Stomach (tissue), 9 donors: ENCODE measurements around the gene ARID1B. TPM values are rescaled to one million over a fixed set of nuclear protein-coding genes. Genes with fewer than 3 reads are reported as not detected.
A peak's percentile ranks its signal among the peaks of the same experiment; 100 is the strongest.

Source experiments
- DNase-seq, 2 donors: peaks; one replicate each; pipeline versions ENCODE4 v3.0.0 to v3.0.0-alpha.2; 2013 to 2019
- H3K27ac ChIP-seq, 5 donors: fragments of 200-600 bp in 4 of 5; sonication (generic) in 4 of 5; one replicate each; pipeline ENCODE4 v1.5.1; 2013 to 2019; ENCODE audit warnings: mild to moderate bottlenecking in 1 of 5, moderate library complexity in 1 of 5
- H3K27me3 ChIP-seq, 3 donors: fragments of 200-600 bp; sonication (generic); one replicate each; pipeline ENCODE4 v1.5.1; 2017 to 2019; ENCODE audit warnings: mixed run types in 1 of 3
- H3K36me3 ChIP-seq, 4 donors: fragments of 200-600 bp; sonication (generic); 1 replicate in 3 of 4; 2 replicates in 1 of 4; pipeline ENCODE4 v1.5.1; 2016 to 2019
- H3K4me1 ChIP-seq, 4 donors: fragments of 200-600 bp; sonication (generic); one replicate each; pipeline ENCODE4 v1.5.1; 2016 to 2019
- H3K4me3 ChIP-seq, 4 donors: fragments of 200-600 bp; sonication (generic) in 3 of 4; one replicate each; pipeline ENCODE4 v1.5.1; 2016 to 2019; ENCODE audit warnings: mild to moderate bottlenecking in 1 of 4
- H3K9me3 ChIP-seq, 4 donors: fragments of 200-600 bp; sonication (generic); one replicate each; pipeline ENCODE4 v1.5.1; 2016 to 2019
- CTCF ChIP-seq, 7 experiments: fragments of 450-650 bp in 4 of 7; fragments of 200-600 bp in 3 of 7; sonication (generic) in 3 of 7; IDR thresholded peaks; one replicate each; pipeline ENCODE4 v1.5.1; 2016 to 2019; ENCODE audit warnings: antibody characterized with exemption in 7 of 7, control low read depth in 2 of 7, mild to moderate bottlenecking in 1 of 7
- EP300 ChIP-seq: sonication (generic); formaldehyde crosslinking; IDR thresholded peaks from one replicate; pipeline ENCODE4 v1.6.1; 2017; ENCODE audit warnings: antibody characterized with exemption
- POLR2A ChIP-seq, 4 donors: fragments of 450-650 bp; IDR thresholded peaks; one replicate each; pipeline ENCODE4 v1.6.1; 2016; ENCODE audit warnings: antibody characterized with exemption in 4 of 4, control low read depth in 2 of 4, mild to moderate bottlenecking in 1 of 4, moderate library complexity in 1 of 4
- POLR2AphosphoS5 ChIP-seq, 3 donors: sonication (generic); formaldehyde crosslinking; IDR thresholded peaks; one replicate each; pipeline ENCODE4 v1.6.1; 2016; ENCODE audit warnings: antibody characterized with exemption in 3 of 3
- WGBS, 5 donors: extraction: QIAGEN DNeasy Blood & Tissue Kit in 3 of 5; methylation state at CpG; one replicate each; pipeline versions ENCODE4 v1.1.5 to v1.1.7; 2013 to 2018; 5-methylcytosine and 5-hydroxymethylcytosine counted together
- intact Hi-C: fragments of 100-400 bp; cut with DNase I; formaldehyde crosslinking; loops from one replicate; pipeline ENCODE4 v1.15.1; 2023; ENCODE audit warnings: low total_unique reads
- polyA plus RNA-seq, 3 donors: library from polyadenylated mRNA; stranded (reverse); fragments of 200-250 nt; gene quantifications; one replicate each; pipeline ENCODE4 v1.2.3, GENCODE V29; 2013
- total RNA-seq, 5 donors: library from RNA; depleted of rRNA; stranded (reverse); fragments of >200 nt; gene quantifications; one replicate each; pipeline versions ENCODE4 v1.1.0 to v1.2.3, GENCODE V29; 2014 to 2016
- donor health status: healthy with polysubstance abuse.
- donor health status: Bipolar disorder and iron deficiency.
- donor health status: healthy.

The ARID1B gene
- total and polyA plus RNA-seq, 8 donors: 8.8 to 183 (median 48.3) TPM

DNA sequence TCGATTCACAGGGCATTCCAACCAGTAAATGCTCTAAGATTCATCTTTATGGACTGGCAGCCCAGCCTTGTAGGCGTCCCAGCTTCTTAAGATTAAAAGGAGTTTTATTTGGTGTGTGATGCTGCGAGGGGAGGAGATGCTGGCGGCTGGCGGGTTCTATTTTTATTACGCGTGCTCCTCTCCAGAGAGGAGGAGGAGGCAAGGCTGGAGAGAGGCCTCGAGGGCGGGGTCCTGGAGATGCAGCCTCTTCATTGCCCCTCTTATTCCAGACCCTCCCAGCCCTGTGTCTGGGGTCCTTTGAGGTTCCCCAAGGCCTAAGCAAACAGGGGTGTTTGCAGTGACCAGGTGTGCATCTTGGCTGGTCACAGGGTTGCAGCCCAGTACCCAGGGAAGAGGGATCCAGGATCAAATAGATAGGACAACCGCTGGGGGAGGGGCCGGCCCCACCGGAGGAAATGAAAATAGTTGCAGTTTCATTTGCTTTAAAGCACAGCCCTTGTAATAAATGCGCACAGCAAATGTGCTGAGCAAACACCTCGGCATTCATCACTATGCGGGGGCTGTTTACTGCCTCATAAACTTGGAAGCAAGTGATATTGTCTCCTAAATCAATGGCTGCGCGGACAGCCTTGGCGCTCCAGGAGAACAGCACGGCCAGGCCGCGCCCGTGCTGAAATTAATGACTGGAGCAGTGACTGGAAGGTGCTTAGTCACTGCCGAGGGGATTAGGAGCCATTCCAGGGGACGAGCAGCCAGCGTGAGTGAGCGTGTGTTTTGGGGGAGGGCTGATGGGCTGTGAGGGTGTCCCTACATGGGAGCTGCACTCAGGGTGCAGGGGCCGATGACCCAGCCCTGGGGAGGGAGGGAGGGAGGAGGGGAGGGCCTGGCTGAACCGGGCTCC lies 463.1 kb downstream of the ARID1B start:
- peak overlapping the region; percentile 14 to 28 (median 21) for H3K4me3 ChIP-seq
- no peaks in the 10 kb centered on the region for H3K36me3 ChIP-seq
- intact Hi-C loops: no loop called here
- peak in 1 of 2 donors; percentile 74 for DNase-seq
- TF ChIP-seq EP300 (no peak), POLR2AphosphoS5 (IDR thresholded peaks at IDR 0.05) (peak; percentile 17 to 80 (median 75)), CTCF (IDR thresholded peaks at IDR 0.05) (no peak), POLR2A (IDR thresholded peaks at IDR 0.05) (no peak)
- H3K9me3 ChIP-seq: no peaks in the 10 kb centered on the region
- peak overlapping the region in 4 of 5 donors; percentile 56 to 79 (median 63) for H3K27ac ChIP-seq
- WGBS, 5 donors: 33 to 46% (median 43%) methylated on average over 27 to 28 of the region's 28 CpGs
- H3K4me1 ChIP-seq: peaks cover 26 to 48% (median 38%) of the 10 kb centered on the region in 4 donors
- H3K27me3 ChIP-seq: peaks cover 0 to 16% (median 16%) of the 10 kb centered on the region in 3 donors

GRCh38 chr6:157240960-157241311 lies 463.8 kb downstream of the ARID1B start:
- no peaks in the 10 kb centered on the region for H3K36me3 ChIP-seq
- H3K27ac ChIP-seq: peak overlapping the region in 4 of 5 donors; percentile 56 to 79 (median 63)
- peaks cover 0 to 10% (median 9%) of the 10 kb centered on the region in 3 donors for H3K27me3 ChIP-seq
- peak overlapping the region in 2 of 4 donors; percentile 25 to 28 for H3K4me3 ChIP-seq
- intact Hi-C loops: no loop called here
- peaks cover 20 to 48% (median 34%) of the 10 kb centered on the region in 4 donors for H3K4me1 ChIP-seq
- TF ChIP-seq CTCF (IDR thresholded peaks at IDR 0.05) (no peak), POLR2AphosphoS5 (IDR thresholded peaks at IDR 0.05) (no peak), POLR2A (IDR thresholded peaks at IDR 0.05) (no peak), EP300 (no peak)
- no peaks in the 10 kb centered on the region for H3K9me3 ChIP-seq
- WGBS, 5 donors: 69 to 86% (median 79%) methylated on average over 9 to 10 of the region's 10 CpGs
- no peak for DNase-seq

GRCh38 chr6:157242791-157243190 lies 465.6 kb downstream of the ARID1B start:
- intact Hi-C loops: no loop called here
- Histone ChIP-seq H3K27ac (peak overlapping the region in 1 of 5 donors; percentile 63), H3K9me3 (no peaks in the 10 kb centered on the region), H3K4me3 (no peak overlapping the region), H3K4me1 (peaks cover 11 to 38% (median 24%) of the 10 kb centered on the region in 4 donors), H3K36me3 (no peaks in the 10 kb centered on the region), H3K27me3 (no peaks in the 10 kb centered on the region)
- no peak for DNase-seq
- no peak for TF ChIP-seq EP300
- TF ChIP-seq POLR2AphosphoS5 (IDR thresholded peaks at IDR 0.05): no peak
- no peak for TF ChIP-seq CTCF (IDR thresholded peaks at IDR 0.05)
- no peak for TF ChIP-seq POLR2A (IDR thresholded peaks at IDR 0.05)
- 83 to 94% (median 90%) methylated on average over 5 to 6 of the region's 6 CpGs for WGBS, 5 donors

DNA sequence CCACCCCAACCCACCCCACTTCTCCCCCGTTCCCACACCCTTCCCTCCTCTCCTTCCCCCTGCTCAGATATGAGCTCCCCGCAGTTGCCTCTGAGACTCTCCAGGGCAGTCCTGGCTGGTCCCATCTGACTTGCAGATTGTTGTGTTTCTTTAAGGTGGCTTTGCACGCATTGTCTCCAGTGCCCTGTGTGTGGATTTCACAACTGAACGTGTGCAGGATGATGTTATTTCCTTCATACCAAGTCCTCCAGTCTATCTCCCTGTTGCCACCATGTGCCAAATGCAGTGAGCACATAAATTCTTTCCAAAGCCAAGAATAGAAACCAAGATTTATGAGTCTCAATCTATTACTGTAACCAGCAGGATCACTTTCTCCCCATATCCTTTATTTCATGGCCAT lies 467.0 kb downstream of the ARID1B start:
- H3K27ac ChIP-seq: peak overlapping the region in 2 of 5 donors; percentile 49 to 55
- H3K36me3 ChIP-seq: no peaks in the 10 kb centered on the region
- H3K4me3 ChIP-seq: no peak overlapping the region
- DNase-seq: no peak
- WGBS, 5 donors: 45 to 72% (median 66%) methylated on average over 3 to 4 of the region's 4 CpGs
- no peaks in the 10 kb centered on the region for H3K9me3 ChIP-seq
- H3K27me3 ChIP-seq: no peaks in the 10 kb centered on the region
- intact Hi-C loops: no loop called here
- TF ChIP-seq POLR2AphosphoS5 (IDR thresholded peaks at IDR 0.05) (peak in 2 of 3 donors; percentile 54 to 79), CTCF (IDR thresholded peaks at IDR 0.05) (no peak)
- peaks cover 11 to 38% (median 24%) of the 10 kb centered on the region in 4 donors for H3K4me1 ChIP-seq
